IMR-90 (cell line): ENCODE measurements around the gene CAVIN1. TPM values are rescaled to one million over a fixed set of nuclear protein-coding genes. Genes with fewer than 3 reads are reported as not detected.
"Not testable (repeated sequence)": the region's sequence is repeated elsewhere in the genome, so short reads cannot be mapped to it uniquely, and the experiment has no call there.

Source experiments
- ATAC-seq: fragments of 200-7000 bp; cut with Tn5 transposase; 2 replicates; pipeline ENCODE4 v1.9.1; 2020; ENCODE audit warnings: low read depth, mild to moderate bottlenecking, moderate library complexity
- BruUV-seq: library from RNA; stranded (reverse); fragments of 400-500 nt; replicated peaks from 2 replicates; lab custom pipeline; 2021; lab: Mats Ljungman, UMichigan
- CTCF ChIA-PET: fragments of 300-600 bp; formaldehyde crosslinking; extraction: SDS; loops from one replicate; lab custom pipeline; 2021; ENCODE audit warnings: antibody characterized with exemption; lab: Yijun Ruan, JAX
- POLR2A ChIA-PET: fragments of 300-600 bp; sonication (Branson Sonifier 250); formaldehyde crosslinking; loops from one replicate; lab custom pipeline; 2022; ENCODE audit warnings: antibody characterized with exemption; ENCODE audit not compliant: unreplicated experiment; lab: Charles Lee
- DNase-seq: peaks from one replicate; pipeline ENCODE4 v3.0.0; 2013
- H2AFZ ChIP-seq: replicated peaks from 2 replicates; pipeline ENCODE3; 2013; ENCODE audit warnings: low read length, mild to moderate bottlenecking; ENCODE audit not compliant: poor library complexity
- H2AK5ac ChIP-seq: 2 replicates; pipeline ENCODE4 v1.6.1; 2013; ENCODE audit warnings: low read depth, low read length, inconsistent platforms
- H2AK9ac ChIP-seq: replicated peaks from 2 replicates; pipeline ENCODE3; 2013; ENCODE audit warnings: mild to moderate bottlenecking, low read depth, low read length, moderate library complexity; ENCODE audit not compliant: poor library complexity
- H2BK120ac ChIP-seq: 2 replicates; pipeline ENCODE4 v1.6.1; 2013; ENCODE audit warnings: low read depth, low read length, inconsistent platforms
- H2BK15ac ChIP-seq: 3 replicates; pipeline ENCODE4 v1.6.1; 2013; ENCODE audit warnings: low read depth, low read length, inconsistent platforms
- H2BK20ac ChIP-seq: 2 replicates; pipeline ENCODE4 v1.6.1; 2013; ENCODE audit warnings: low read depth, mild to moderate bottlenecking, inconsistent platforms, low read length, moderate library complexity
- H2BK5ac ChIP-seq: 2 replicates; pipeline ENCODE4 v1.6.1; 2013; ENCODE audit warnings: mild to moderate bottlenecking, low read depth, low read length, inconsistent platforms; ENCODE audit not compliant: poor library complexity, severe bottlenecking
- H3K14ac ChIP-seq: replicated peaks from 2 replicates; pipeline ENCODE4 v1.6.1; 2013; ENCODE audit warnings: low read depth, low read length, inconsistent platforms
- H3K18ac ChIP-seq: 2 replicates; pipeline ENCODE4 v1.6.1; 2013; ENCODE audit warnings: low read depth, low read length, control low read depth
- H3K23ac ChIP-seq: 2 replicates; pipeline ENCODE4 v1.6.1; 2013; ENCODE audit warnings: low read depth, low read length, inconsistent platforms
- H3K27ac ChIP-seq: 2 replicates; pipeline ENCODE4 v1.5.1; 2013; ENCODE audit warnings: mild to moderate bottlenecking, control low read depth, low read length; ENCODE audit not compliant: insufficient read depth
- H3K27me3 ChIP-seq: 2 replicates; pipeline ENCODE4 v1.6.1; 2013; ENCODE audit warnings: low read length; ENCODE audit not compliant: control insufficient read depth, insufficient read depth
- H3K36me3 ChIP-seq: 2 replicates; pipeline ENCODE4 v1.6.1; 2013; ENCODE audit warnings: low read length, mixed read lengths; ENCODE audit not compliant: control insufficient read depth, insufficient read depth
- H3K4ac ChIP-seq: 2 replicates; pipeline ENCODE4 v1.6.1; 2013; ENCODE audit warnings: low read depth, low read length, inconsistent platforms
- H3K4me1 ChIP-seq: 2 replicates; pipeline ENCODE4 v1.6.1; 2013; ENCODE audit warnings: low read length, mixed read lengths; ENCODE audit not compliant: control insufficient read depth, insufficient read depth
- H3K4me2 ChIP-seq: 2 replicates; pipeline ENCODE4 v1.6.1; 2013; ENCODE audit warnings: low read depth, mild to moderate bottlenecking, control low read depth, low read length, moderate library complexity
- H3K4me3 ChIP-seq: 2 replicates; pipeline ENCODE4 v1.5.1; 2013; ENCODE audit warnings: low read depth, mild to moderate bottlenecking, control low read depth, low read length, moderate library complexity; ENCODE audit not compliant: insufficient read depth
- H3K56ac ChIP-seq: 2 replicates; pipeline ENCODE4 v1.6.1; 2013; ENCODE audit warnings: low read length, inconsistent platforms; ENCODE audit not compliant: insufficient read depth; ENCODE audit errors: extremely low read depth
- H3K79me1 ChIP-seq, 2 experiments: 2 replicates each; pipeline ENCODE4 v1.6.1; 2013; ENCODE audit warnings: low read length in 2 of 2, inconsistent platforms in 1 of 2, low read depth in 1 of 2
- H3K9ac ChIP-seq: 2 replicates; pipeline ENCODE4 v1.6.1; 2013; ENCODE audit warnings: low read depth, low read length, control low read depth
- H3K9me1 ChIP-seq: 2 replicates; pipeline ENCODE4 v1.6.1; 2013; ENCODE audit warnings: low read length, inconsistent platforms; ENCODE audit not compliant: insufficient read depth
- H3K9me3 ChIP-seq: 2 replicates; pipeline ENCODE4 v1.6.1; 2013; ENCODE audit warnings: low read length; ENCODE audit not compliant: control insufficient read depth, insufficient read depth
- H4K20me1 ChIP-seq: 2 replicates; pipeline ENCODE4 v1.6.1; 2013; ENCODE audit warnings: low read length, inconsistent platforms; ENCODE audit not compliant: insufficient read depth
- H4K5ac ChIP-seq: 2 replicates; pipeline ENCODE4 v1.6.1; 2013; ENCODE audit warnings: mild to moderate bottlenecking, low read depth, low read length, control low read depth
- H4K8ac ChIP-seq, 2 experiments: 2 replicates each; pipeline ENCODE4 v1.6.1; 2013; ENCODE audit warnings: low read depth in 2 of 2, low read length in 2 of 2, control low read depth in 1 of 2, inconsistent platforms in 1 of 2
- H4K91ac ChIP-seq: 2 replicates; pipeline ENCODE4 v1.6.1; 2013; ENCODE audit warnings: low read depth, low read length, inconsistent platforms; ENCODE audit not compliant: insufficient read depth
- WGBS, 2 experiments: methylation state at CpG; one replicate each; pipeline versions ENCODE4 v1.1.5 to v1.1.7; 2013; ENCODE audit warnings: missing lambda C conversion rate in 2 of 2; ENCODE audit not compliant: insufficient read length in 1 of 2; ENCODE audit errors: extremely low coverage in 2 of 2; 5-methylcytosine and 5-hydroxymethylcytosine counted together
- dilution Hi-C: fragments of 300-500 bp; cut with HindIII; formaldehyde crosslinking; loops from one replicate; pipeline ENCODE4 v1.14.3; 2018; ENCODE audit warnings: low sequenced_read_pairs; ENCODE audit not compliant: unreplicated experiment
- in situ Hi-C: fragments of 300-500 bp; cut with MboI; formaldehyde crosslinking; loops from 3 replicates; pipeline ENCODE4 v1.14.3; 2019; ENCODE audit warnings: low sequenced_read_pairs, inconsistent platforms, mixed read lengths
- intact Hi-C: fragments of 100-400 bp; cut with micrococcal nuclease; formaldehyde crosslinking; loops from 2 replicates; pipeline ENCODE4 v1.10.0; 2022
- polyA plus RNA-seq, 3 experiments: library from polyadenylated mRNA; depleted of rRNA; stranded (reverse); fragments of >200 nt; gene quantifications; 2 replicates each; pipeline ENCODE4 v1.2.3, GENCODE V29; 2012; ENCODE audit warnings: low replicate concordance in 1 of 3
- total RNA-seq: library from RNA; depleted of rRNA; stranded (reverse); fragments of >200 nt; gene quantifications from 2 replicates; pipeline ENCODE4 v1.2.3, GENCODE V29; 2012

The CAVIN1 gene
- total and polyA plus RNA-seq, 2 of the 4 experiments (the other 2 are of a cell fraction) = 491 to 556 TPM

GRCh38 chr17:42368797-42369561 lies 54.1 kb downstream of the CAVIN1 start:
- H2BK120ac ChIP-seq, H3K23ac ChIP-seq, H2AK5ac ChIP-seq, in situ Hi-C loops, H2BK20ac ChIP-seq, H3K14ac ChIP-seq, H3K9me1 ChIP-seq, H2AK9ac ChIP-seq, H3K4me2 ChIP-seq, POLR2A ChIA-PET, H2BK15ac ChIP-seq, H3K4ac ChIP-seq, H2BK5ac ChIP-seq, H3K27me3 ChIP-seq, H3K9ac ChIP-seq, H3K9me3 ChIP-seq, DNase-seq, ATAC-seq, H3K4me1 ChIP-seq, H4K5ac ChIP-seq, H4K91ac ChIP-seq, H3K27ac ChIP-seq, H2AFZ ChIP-seq, BruUV-seq, H3K4me3 ChIP-seq, dilution Hi-C loops, H4K8ac ChIP-seq, H3K18ac ChIP-seq, intact Hi-C loops, H3K56ac ChIP-seq, H3K36me3 ChIP-seq: not testable (repeated sequence)
- CTCF ChIA-PET = interaction anchor here (1.4 kb wide), 1 partner anchor 47 kb away, joined by 3 read pairs; no protein-coding TSS in a partner anchor
- WGBS, 2 experiments = 88% methylated on average over 5 of the region's 12 CpGs; no CpG with 5 or more reads in 1 of the 2 experiments
- Histone ChIP-seq H3K79me1 (peaks cover 28 to 83% of the 10 kb centered on the region in 2 experiments), H4K20me1 (peaks cover 70% of the 10 kb centered on the region)

GRCh38 chr17:42368310-42368709 lies 54.7 kb downstream of the CAVIN1 start:
- H2BK15ac ChIP-seq, H2AK9ac ChIP-seq, H2BK5ac ChIP-seq, in situ Hi-C loops, H3K36me3 ChIP-seq, H3K18ac ChIP-seq, POLR2A ChIA-PET, H3K23ac ChIP-seq, H3K27ac ChIP-seq, H4K91ac ChIP-seq, H2BK20ac ChIP-seq, H3K9me3 ChIP-seq, H4K5ac ChIP-seq, H3K4me3 ChIP-seq, ATAC-seq, DNase-seq, H3K56ac ChIP-seq, H3K4me2 ChIP-seq, H3K9ac ChIP-seq, H2BK120ac ChIP-seq, H4K8ac ChIP-seq, dilution Hi-C loops, H3K14ac ChIP-seq, intact Hi-C loops, H2AK5ac ChIP-seq, BruUV-seq, H2AFZ ChIP-seq, H3K4ac ChIP-seq, H3K27me3 ChIP-seq: not testable (repeated sequence)
- 100% methylated on average over 1 of the region's 5 CpGs; no CpG with 5 or more reads in 1 of the 2 experiments for WGBS, 2 experiments
- H3K9me1 ChIP-seq = peaks cover 12% of the 10 kb centered on the region
- peaks cover 13% of the 10 kb centered on the region for H3K4me1 ChIP-seq
- H3K79me1 ChIP-seq = peaks cover 27 to 88% of the 10 kb centered on the region in 2 experiments
- CTCF ChIA-PET = interaction anchor here (1.4 kb wide), 1 partner anchor 46 kb away, joined by 3 read pairs; no protein-coding TSS in a partner anchor
- peaks cover 77% of the 10 kb centered on the region for H4K20me1 ChIP-seq
